ENCODE results near the gene STING1.
"Not testable (repeated sequence)": the region's sequence is repeated elsewhere in the genome, so short reads cannot be mapped to it uniquely, and the experiment has no call there.

GRCh38 chr5:139479729-139480128, 2.8 kb downstream of the STING1 start:
- TF ChIP-seq, protein P1, sequence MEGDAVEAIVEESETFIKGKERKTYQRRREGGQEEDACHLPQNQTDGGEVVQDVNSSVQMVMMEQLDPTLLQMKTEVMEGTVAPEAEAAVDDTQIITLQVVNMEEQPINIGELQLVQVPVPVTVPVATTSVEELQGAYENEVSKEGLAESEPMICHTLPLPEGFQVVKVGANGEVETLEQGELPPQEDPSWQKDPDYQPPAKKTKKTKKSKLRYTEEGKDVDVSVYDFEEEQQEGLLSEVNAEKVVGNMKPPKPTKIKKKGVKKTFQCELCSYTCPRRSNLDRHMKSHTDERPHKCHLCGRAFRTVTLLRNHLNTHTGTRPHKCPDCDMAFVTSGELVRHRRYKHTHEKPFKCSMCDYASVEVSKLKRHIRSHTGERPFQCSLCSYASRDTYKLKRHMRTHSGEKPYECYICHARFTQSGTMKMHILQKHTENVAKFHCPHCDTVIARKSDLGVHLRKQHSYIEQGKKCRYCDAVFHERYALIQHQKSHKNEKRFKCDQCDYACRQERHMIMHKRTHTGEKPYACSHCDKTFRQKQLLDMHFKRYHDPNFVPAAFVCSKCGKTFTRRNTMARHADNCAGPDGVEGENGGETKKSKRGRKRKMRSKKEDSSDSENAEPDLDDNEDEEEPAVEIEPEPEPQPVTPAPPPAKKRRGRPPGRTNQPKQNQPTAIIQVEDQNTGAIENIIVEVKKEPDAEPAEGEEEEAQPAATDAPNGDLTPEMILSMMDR (IDR thresholded peaks at IDR 0.05; ENCODE audit: poor library complexity) = not testable (repeated sequence)
- not testable (repeated sequence) for TF ChIP-seq EZH2 (IDR thresholded peaks at IDR 0.05; ENCODE audit: borderline replicate concordance)

Measured in hepatocyte (in vitro differentiated cells).